B cell (primary cell): ENCODE data around the gene GPR37L1. TPM values are rescaled to one million over a fixed set of nuclear protein-coding genes. Genes with fewer than 3 reads are reported as not detected.

Experiments used
- ATAC-seq: fragments of 200-7000 bp; cut with Tn5 transposase; one replicate; pipeline ENCODE4 v1.10.0; 2021; ENCODE audit warnings: low read depth, mild to moderate bottlenecking, moderate number of reproducible peaks, moderate library complexity
- CTCF ChIA-PET: fragments of 350-600 bp; sonication (Branson Sonifier 250); formaldehyde crosslinking; loops from one replicate; lab custom pipeline; 2021; ENCODE audit warnings: antibody characterized with exemption, inconsistent platforms; lab: Charles Lee
- POLR2A ChIA-PET: fragments of 350-600 bp; sonication (Branson Sonifier 250); formaldehyde crosslinking; loops from one replicate; lab custom pipeline; 2021; ENCODE audit warnings: antibody characterized with exemption; lab: Charles Lee
- DNase-seq: peaks from one replicate; pipeline ENCODE4 v3.0.0; 2013
- H2AFZ ChIP-seq: 2 replicates; pipeline ENCODE4 v1.6.1; 2012; ENCODE audit warnings: mild to moderate bottlenecking, low read depth, low read length; ENCODE audit not compliant: insufficient read depth, poor library complexity, severe bottlenecking
- H3K27ac ChIP-seq, 2 donors: 1 replicate in 1 of 2; 2 replicates in 1 of 2; pipeline ENCODE4 v1.5.1; 2012 to 2013; ENCODE audit warnings: low read length in 2 of 2, mild to moderate bottlenecking in 2 of 2, moderate library complexity in 1 of 2
- H3K27me3 ChIP-seq, 4 experiments: fragments of 200-600 bp in 1 of 4; sonication (generic) in 1 of 4; replicated peaks in 1 of 4; 1 replicate in 2 of 4; 2 replicates in 2 of 4; pipeline versions ENCODE4 v1.6.1 to v1.7.0; 2013 to 2016; ENCODE audit warnings: low read length in 3 of 4, mild to moderate bottlenecking in 2 of 4, mixed read lengths in 1 of 4, moderate library complexity in 1 of 4; ENCODE audit not compliant: insufficient read depth in 4 of 4, control insufficient read depth in 3 of 4; ENCODE audit errors: control extremely low read depth in 1 of 4
- H3K36me3 ChIP-seq, 2 experiments: replicated peaks in 1 of 2; 1 replicate in 1 of 2; 2 replicates in 1 of 2; pipeline versions ENCODE4 v1.6.1 to v1.7.1; 2013; ENCODE audit warnings: low read length in 1 of 2; ENCODE audit not compliant: insufficient read depth in 2 of 2, control insufficient read depth in 1 of 2; ENCODE audit errors: control extremely low read depth in 1 of 2, extremely low read depth in 1 of 2
- H3K4me1 ChIP-seq, 2 donors: fragments of 200-600 bp in 1 of 2; sonication (generic) in 1 of 2; 1 replicate in 1 of 2; 2 replicates in 1 of 2; pipeline versions ENCODE4 v1.5.1 to v1.6.1; 2013 to 2017; ENCODE audit warnings: low read length in 2 of 2; ENCODE audit not compliant: control insufficient read depth in 2 of 2, insufficient read depth in 2 of 2
- H3K4me2 ChIP-seq: replicated peaks from 2 replicates; pipeline ENCODE3; 2012; ENCODE audit warnings: mild to moderate bottlenecking, low read depth, low read length; ENCODE audit not compliant: poor library complexity, severe bottlenecking
- H3K4me3 ChIP-seq, 5 experiments: fragments of 200-600 bp in 1 of 5; sonication (generic) in 1 of 5; 1 replicate in 3 of 5; 2 replicates in 2 of 5; pipeline versions ENCODE4 v1.5.1 to v1.7.0; 2011 to 2016; ENCODE audit warnings: low read length in 4 of 5, mild to moderate bottlenecking in 4 of 5, low read depth in 2 of 5, control low read depth in 1 of 5, moderate library complexity in 1 of 5; ENCODE audit not compliant: insufficient read depth in 1 of 5; ENCODE audit errors: control extremely low read depth in 1 of 5, extremely low read depth in 1 of 5
- H3K79me2 ChIP-seq: fragments of 200-600 bp; sonication (generic); one replicate; pipeline ENCODE4 v1.6.0; 2016; ENCODE audit warnings: low read length; ENCODE audit not compliant: control insufficient read depth, insufficient read depth
- H3K9ac ChIP-seq: fragments of 200-600 bp; sonication (generic); 2 replicates; pipeline ENCODE4 v1.6.1; 2017; ENCODE audit warnings: mild to moderate bottlenecking, low read length, moderate library complexity
- H3K9me3 ChIP-seq, 3 donors: one replicate each; pipeline versions ENCODE4 v1.6.1 to v1.7.1; 2013; ENCODE audit warnings: low read length in 2 of 3; ENCODE audit not compliant: control insufficient read depth in 2 of 3, insufficient read depth in 1 of 3; ENCODE audit errors: control extremely low read depth in 1 of 3
- H4K20me1 ChIP-seq: 2 replicates; pipeline ENCODE4 v1.6.0; 2012; ENCODE audit warnings: mild to moderate bottlenecking, low read length; ENCODE audit not compliant: insufficient read depth, control insufficient read depth, poor library complexity, severe bottlenecking
- H3K27ac Mint-ChIP-seq: one replicate; pipeline ENCODE4 v1.8.0; 2021; ENCODE audit warnings: mixed read lengths
- H3K27me3 Mint-ChIP-seq: one replicate; pipeline ENCODE4 v1.8.0; 2021; ENCODE audit warnings: mixed read lengths
- H3K4me1 Mint-ChIP-seq: one replicate; pipeline ENCODE4 v1.8.0; 2021; ENCODE audit warnings: mixed read lengths
- H3K4me3 Mint-ChIP-seq: one replicate; pipeline ENCODE4 v1.8.0; 2021; ENCODE audit warnings: mixed read lengths
- H3K9me3 Mint-ChIP-seq: one replicate; pipeline ENCODE4 v1.8.0; 2022; ENCODE audit warnings: mixed read lengths; ENCODE audit not compliant: insufficient read depth
- CTCF ChIP-seq: fragments of 200-600 bp; IDR thresholded peaks from one replicate; pipeline ENCODE4 v1.8.0; 2022; ENCODE audit warnings: antibody characterized with exemption, mild to moderate bottlenecking
- EZH2 ChIP-seq: IDR thresholded peaks from 2 replicates; pipeline ENCODE4 v1.6.1; 2012; ENCODE audit warnings: borderline replicate concordance, low read depth, mild to moderate bottlenecking, moderate library complexity, low read length; ENCODE audit not compliant: insufficient read depth, poor library complexity, severe bottlenecking
- WGBS: methylation state at CpG from one replicate; pipeline ENCODE4 v1.1.5; 2013; ENCODE audit warnings: missing lambda C conversion rate; ENCODE audit not compliant: insufficient coverage; 5-methylcytosine and 5-hydroxymethylcytosine counted together
- intact Hi-C: fragments of 100-400 bp; cut with micrococcal nuclease; formaldehyde crosslinking; loops from one replicate; pipeline ENCODE4 v1.10.0; 2022
- polyA plus RNA-seq: library from polyadenylated mRNA; depleted of rRNA; stranded (reverse); fragments of >200 nt; gene quantifications from 2 replicates; pipeline ENCODE4 v1.2.3, GENCODE V29; 2012
- total RNA-seq, 2 donors: library from RNA; stranded (reverse); fragments of 120-200 nt in 1 of 2; gene quantifications; 1 replicate in 1 of 2; 2 replicates in 1 of 2; pipeline versions ENCODE4 v1.2.3 to v1.2.4, GENCODE V29; 2013 to 2022

The GPR37L1 gene
- total and polyA plus RNA-seq, 2 donors (not counting 1 experiment from before 2014, with no cell fraction given) = not detected

- H3K9ac ChIP-seq = no peak overlapping the region
- ChIA-PET POLR2A (interaction anchor here (0.7 kb wide), 1 partner anchor 1923 kb away, joined by 3 read pairs; no protein-coding TSS in a partner anchor), CTCF (interaction anchor here (2.2 kb wide), 1 partner anchor 8 kb away, joined by 8 read pairs; no protein-coding TSS in a partner anchor)
- no peak overlapping the region for H3K4me3 ChIP-seq
- H3K4me1 ChIP-seq = no peaks in the 10 kb centered on the region
- intact Hi-C loops = no loop called here
- no peaks in the 10 kb centered on the region for H3K9me3 ChIP-seq
- DNase-seq (no peak), ATAC-seq (no peak)
- H3K4me3 Mint-ChIP-seq = no peak overlapping the region
- H4K20me1 ChIP-seq = no peaks in the 10 kb centered on the region
- no peak overlapping the region for H3K27ac ChIP-seq
- H3K27ac Mint-ChIP-seq = no peak overlapping the region
- H3K27me3 Mint-ChIP-seq = peaks cover 22% of the 10 kb centered on the region
- no peak overlapping the region for H2AFZ ChIP-seq
- H3K4me1 Mint-ChIP-seq = no peaks in the 10 kb centered on the region
- no peaks in the 10 kb centered on the region for H3K79me2 ChIP-seq
- no peaks in the 10 kb centered on the region for H3K9me3 Mint-ChIP-seq
- H3K4me2 ChIP-seq = no peak overlapping the region
- 0% methylated on average over 1 of the region's 9 CpGs for WGBS
- peaks cover 0 to 3% (median 0%) of the 10 kb centered on the region in 4 experiments for H3K27me3 ChIP-seq
- no peak for TF ChIP-seq EZH2
- TF ChIP-seq CTCF = no peak
- no peaks in the 10 kb centered on the region for H3K36me3 ChIP-seq
These were observed 3.7 kb downstream of the GPR37L1 start for GRCh38 chr1:202126426-202126825.

GRCh38 chr1:202127061-202127460, 4.3 kb downstream of the GPR37L1 start:
- H2AFZ ChIP-seq = no peak overlapping the region
- peaks cover 0 to 5% of the 10 kb centered on the region in 2 experiments for H3K36me3 ChIP-seq
- peaks cover 0 to 3% (median 0%) of the 10 kb centered on the region in 4 experiments for H3K27me3 ChIP-seq
- WGBS = 67% methylated on average over 1 of the region's 6 CpGs
- no peak overlapping the region for H3K4me2 ChIP-seq
- H3K27me3 Mint-ChIP-seq = peaks cover 18% of the 10 kb centered on the region
- H3K4me3 Mint-ChIP-seq = no peak overlapping the region
- H3K9me3 Mint-ChIP-seq = no peaks in the 10 kb centered on the region
- ATAC-seq (no peak), DNase-seq (no peak)
- no peak overlapping the region for H3K27ac Mint-ChIP-seq
- no peaks in the 10 kb centered on the region for H3K9me3 ChIP-seq
- no peaks in the 10 kb centered on the region for H3K79me2 ChIP-seq
- no peak overlapping the region for H3K9ac ChIP-seq
- H3K27ac ChIP-seq = no peak overlapping the region
- H3K4me1 Mint-ChIP-seq = no peaks in the 10 kb centered on the region
- TF ChIP-seq EZH2 = no peak
- TF ChIP-seq CTCF = no peak
- POLR2A ChIA-PET = no interaction called here
- no peaks in the 10 kb centered on the region for H3K4me1 ChIP-seq
- H4K20me1 ChIP-seq = no peaks in the 10 kb centered on the region
- CTCF ChIA-PET = no interaction called here
- intact Hi-C loops = no loop called here
- no peak overlapping the region for H3K4me3 ChIP-seq
